Smooth muscle cell (in vitro differentiated cells): ENCODE measurements around the gene FGF9. TPM values are rescaled to one million over a fixed set of nuclear protein-coding genes. Genes with fewer than 3 reads are reported as not detected.
A peak's percentile ranks its signal among the peaks of the same experiment; 100 is the strongest.

Experiments
- DNase-seq: peaks from one replicate; lab custom pipeline; 2025; ENCODE audit not compliant: unreplicated experiment; lab: John Stamatoyannopoulos, UW
- H2AFZ ChIP-seq: fragments of 200-600 bp; sonication (generic); 2 replicates; pipeline ENCODE4 v1.6.0; 2016; ENCODE audit warnings: antibody characterized with exemption, low read depth, mild to moderate bottlenecking
- H3F3A ChIP-seq: fragments of 200-600 bp; sonication (generic); 2 replicates; pipeline ENCODE4 v1.6.0; 2017; ENCODE audit warnings: antibody characterized with exemption, low read depth
- H3K27ac ChIP-seq: fragments of 200-600 bp; sonication (generic); 2 replicates; pipeline ENCODE4 v1.5.1; 2016; ENCODE audit warnings: low read depth, mild to moderate bottlenecking
- H3K27me3 ChIP-seq: fragments of 200-600 bp; sonication (generic); 2 replicates; pipeline ENCODE4 v1.6.1; 2016; ENCODE audit warnings: low read depth, mild to moderate bottlenecking
- H3K36me3 ChIP-seq: fragments of 200-600 bp; sonication (generic); 2 replicates; pipeline ENCODE4 v1.5.1; 2016; ENCODE audit warnings: low read depth
- H3K4me1 ChIP-seq: fragments of 200-600 bp; sonication (generic); 2 replicates; pipeline ENCODE4 v1.5.1; 2016; ENCODE audit warnings: low read depth
- H3K4me2 ChIP-seq: fragments of 200-600 bp; sonication (generic); 2 replicates; pipeline ENCODE4 v1.6.0; 2016; ENCODE audit warnings: mild to moderate bottlenecking
- H3K4me3 ChIP-seq: fragments of 200-600 bp; sonication (generic); 2 replicates; pipeline ENCODE4 v1.5.1; 2016; ENCODE audit warnings: mild to moderate bottlenecking
- H3K79me2 ChIP-seq: fragments of 200-600 bp; sonication (generic); 2 replicates; pipeline ENCODE4 v1.6.0; 2016; ENCODE audit warnings: low read depth, mild to moderate bottlenecking
- H3K9ac ChIP-seq: fragments of 200-600 bp; sonication (generic); 2 replicates; pipeline ENCODE4 v1.6.0; 2016; ENCODE audit warnings: low read depth
- H3K9me3 ChIP-seq: fragments of 200-600 bp; sonication (generic); replicated peaks from 2 replicates; pipeline ENCODE4 v1.5.1; 2016; ENCODE audit warnings: low read depth
- H4K20me1 ChIP-seq: fragments of 200-600 bp; sonication (generic); 2 replicates; pipeline ENCODE4 v1.6.0; 2016; ENCODE audit warnings: low read depth
- WGBS: methylation state at CpG from one replicate; pipeline ENCODE4 v1.1.7; 2016; ENCODE audit warnings: low lambda C conversion rate; 5-methylcytosine and 5-hydroxymethylcytosine counted together
- polyA plus RNA-seq: library from polyadenylated mRNA; unstranded; fragments of >200 nt; fragmentation: Nextera tagmentation; extraction: Ambion mirVana; gene quantifications from 2 replicates; pipeline ENCODE4 v1.2.1, GENCODE V29; 2016
- total RNA-seq: library from RNA; depleted of rRNA; stranded (reverse); fragments of >200 nt; gene quantifications from 2 replicates; pipeline ENCODE4 v1.2.3, GENCODE V29; 2014
- TF ChIP-seq, protein P1 (sequence below): fragments of 200-600 bp; sonication (generic); IDR thresholded peaks from 2 replicates; pipeline ENCODE4 v1.5.1; 2017; ENCODE audit warnings: borderline replicate concordance, mild to moderate bottlenecking, antibody characterized with exemption; ENCODE audit not compliant: insufficient read depth, poor library complexity, severe bottlenecking

The FGF9 gene
- total and polyA plus RNA-seq, 2 experiments from 2014 or later, result 0.56 TPM; not detected in 1

DNA sequence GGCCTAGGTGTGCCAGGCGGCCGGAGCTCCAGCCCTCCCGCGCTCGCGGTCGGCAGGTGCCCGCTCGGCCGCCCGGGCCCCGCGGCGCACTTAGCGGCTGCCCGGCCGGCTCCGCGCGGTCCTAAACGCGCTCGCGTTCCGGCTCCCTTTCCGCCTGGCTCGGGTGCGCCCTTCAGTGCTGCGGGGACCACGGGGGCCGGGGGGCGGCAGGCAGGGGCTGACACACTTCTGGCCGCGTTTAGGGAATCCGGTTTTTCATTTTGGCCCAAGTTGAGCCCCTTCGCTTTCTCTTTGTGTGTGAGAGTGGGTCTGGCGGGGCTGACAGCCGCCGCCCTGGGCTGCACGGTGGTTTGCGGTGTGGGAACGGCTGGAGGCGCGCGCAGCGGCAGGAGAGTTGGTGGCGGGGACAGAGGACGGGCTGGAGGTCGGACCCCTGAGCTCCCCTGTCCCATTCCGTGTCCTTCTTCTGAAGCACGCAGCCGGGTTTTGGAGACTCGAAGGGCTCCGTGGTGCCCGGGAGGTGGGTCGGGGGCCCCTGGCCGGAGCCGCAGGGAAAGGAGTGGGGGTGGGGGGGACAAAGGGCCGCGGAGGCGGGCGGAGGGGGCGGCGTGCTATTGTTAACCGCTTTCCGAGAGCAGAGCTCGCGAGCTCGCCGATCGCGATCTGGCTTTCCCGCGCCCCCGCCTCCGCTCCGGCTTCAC, 3.1 kb downstream of the FGF9 start:
- peak overlapping the region; percentile 86 for H2AFZ ChIP-seq

DNA sequence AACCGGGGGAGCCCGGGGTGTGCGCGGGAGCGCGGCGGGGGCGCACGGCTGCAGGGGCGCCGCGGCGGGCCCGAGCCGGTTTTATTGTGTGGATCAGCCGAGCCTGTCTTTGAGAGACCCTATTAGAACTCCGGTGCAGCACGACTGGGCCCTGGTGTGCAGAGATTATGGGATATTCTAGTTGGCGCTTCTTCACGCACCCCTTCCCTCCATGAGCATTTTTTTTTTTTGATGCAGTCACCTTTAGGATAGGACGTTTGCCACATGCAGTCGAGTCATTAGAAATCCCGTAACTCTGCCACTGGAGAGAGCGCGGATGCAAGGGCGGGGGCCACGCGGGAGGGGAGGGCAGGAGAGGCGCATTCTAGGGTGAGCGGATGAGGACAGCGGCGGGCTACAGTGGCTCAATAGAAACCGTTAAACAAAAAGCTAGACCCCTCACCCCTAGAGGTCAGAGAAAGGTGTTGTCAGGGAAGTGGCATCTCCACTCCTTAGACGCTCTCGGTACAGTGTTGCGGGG, 3.7 kb downstream of the FGF9 start:
- TF ChIP-seq, protein P1, sequence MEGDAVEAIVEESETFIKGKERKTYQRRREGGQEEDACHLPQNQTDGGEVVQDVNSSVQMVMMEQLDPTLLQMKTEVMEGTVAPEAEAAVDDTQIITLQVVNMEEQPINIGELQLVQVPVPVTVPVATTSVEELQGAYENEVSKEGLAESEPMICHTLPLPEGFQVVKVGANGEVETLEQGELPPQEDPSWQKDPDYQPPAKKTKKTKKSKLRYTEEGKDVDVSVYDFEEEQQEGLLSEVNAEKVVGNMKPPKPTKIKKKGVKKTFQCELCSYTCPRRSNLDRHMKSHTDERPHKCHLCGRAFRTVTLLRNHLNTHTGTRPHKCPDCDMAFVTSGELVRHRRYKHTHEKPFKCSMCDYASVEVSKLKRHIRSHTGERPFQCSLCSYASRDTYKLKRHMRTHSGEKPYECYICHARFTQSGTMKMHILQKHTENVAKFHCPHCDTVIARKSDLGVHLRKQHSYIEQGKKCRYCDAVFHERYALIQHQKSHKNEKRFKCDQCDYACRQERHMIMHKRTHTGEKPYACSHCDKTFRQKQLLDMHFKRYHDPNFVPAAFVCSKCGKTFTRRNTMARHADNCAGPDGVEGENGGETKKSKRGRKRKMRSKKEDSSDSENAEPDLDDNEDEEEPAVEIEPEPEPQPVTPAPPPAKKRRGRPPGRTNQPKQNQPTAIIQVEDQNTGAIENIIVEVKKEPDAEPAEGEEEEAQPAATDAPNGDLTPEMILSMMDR, result no peak
- Histone ChIP-seq H3K4me1 (peaks cover 12% of the 10 kb centered on the region), H3K9me3 (no peaks in the 10 kb centered on the region), H3F3A (peaks cover 12% of the 10 kb centered on the region), H3K27ac (no peak overlapping the region), H3K4me3 (peak overlapping the region; percentile 67), H2AFZ (peak overlapping the region; percentile 86), H3K36me3 (no peaks in the 10 kb centered on the region), H3K9ac (no peak overlapping the region), H3K79me2 (no peaks in the 10 kb centered on the region), H3K4me2 (peak overlapping the region; percentile 93), H3K27me3 (peaks cover 59% of the 10 kb centered on the region), H4K20me1 (no peaks in the 10 kb centered on the region)
- under 1% methylated on average over 19 of the region's 36 CpGs for WGBS
- no peak for DNase-seq

More for the DNA sequence above, 3.1 kb downstream of the FGF9 start:
- H3K9me3 ChIP-seq, result no peaks in the 10 kb centered on the region
- no peak for DNase-seq
- no peak overlapping the region for H3K27ac ChIP-seq
- no peaks in the 10 kb centered on the region for H4K20me1 ChIP-seq
- no peaks in the 10 kb centered on the region for H3K36me3 ChIP-seq
- peaks cover 12% of the 10 kb centered on the region for H3F3A ChIP-seq
- peaks cover 15% of the 10 kb centered on the region for H3K4me1 ChIP-seq
- WGBS, result under 1% methylated on average over 58 of the region's 77 CpGs
- H3K79me2 ChIP-seq, result no peaks in the 10 kb centered on the region
- H3K9ac ChIP-seq, result no peak overlapping the region
- H3K4me2 ChIP-seq, result peak overlapping the region; percentile 93
- peak overlapping the region; percentile 67 for H3K4me3 ChIP-seq
- peaks cover 59% of the 10 kb centered on the region for H3K27me3 ChIP-seq
- TF ChIP-seq, protein P1, result no peak

DNA sequence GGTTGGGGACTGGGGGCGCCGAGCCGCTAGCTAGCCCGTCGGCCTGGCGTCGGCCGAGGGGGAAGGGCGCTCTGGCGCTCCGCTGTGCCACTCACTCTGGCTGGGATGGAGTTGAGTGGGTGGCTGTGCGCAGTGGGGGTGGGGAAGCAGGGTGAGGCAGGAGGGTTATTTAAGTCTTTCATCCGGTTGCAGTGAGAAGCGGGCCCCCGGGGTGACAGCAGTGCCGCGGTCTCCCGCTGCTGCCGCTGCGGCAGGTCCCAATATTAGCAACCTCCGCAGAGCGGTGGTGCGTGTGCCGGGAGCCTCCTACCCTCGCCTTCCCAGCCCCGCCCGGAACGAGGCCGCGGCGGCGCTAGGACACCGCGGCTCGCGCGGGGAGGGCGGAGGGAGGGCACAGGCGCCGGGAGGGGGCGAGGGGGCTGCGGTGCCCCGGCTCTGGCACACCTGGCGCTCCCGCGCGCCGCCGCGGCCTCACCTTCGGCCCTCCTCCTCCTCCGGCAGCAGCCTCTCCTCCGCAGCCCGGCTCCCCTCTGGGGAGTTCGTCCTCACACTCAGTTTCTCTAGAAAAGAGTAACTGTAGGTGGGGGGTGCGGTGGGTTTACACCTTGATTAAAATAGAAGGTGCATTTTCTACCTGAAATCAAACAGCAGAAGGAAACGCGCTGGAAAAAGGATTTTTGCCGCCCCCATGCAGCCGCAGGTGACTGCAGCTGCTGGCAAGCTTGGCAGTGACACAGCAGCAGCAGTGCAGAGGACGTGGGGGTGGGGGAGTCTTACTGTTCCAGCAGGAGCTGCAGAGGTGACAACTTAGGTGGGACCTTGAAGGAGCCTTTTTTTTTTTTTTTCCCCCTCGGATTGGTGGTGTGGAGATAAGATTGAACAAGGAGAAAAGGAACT, 4.5 kb downstream of the FGF9 start:
- no peaks in the 10 kb centered on the region for H4K20me1 ChIP-seq
- no peak overlapping the region for H2AFZ ChIP-seq
- TF ChIP-seq, protein P1, result no peak
- H3K9ac ChIP-seq, result no peak overlapping the region
- no peaks in the 10 kb centered on the region for H3K9me3 ChIP-seq
- 2% methylated on average over 32 of the region's 62 CpGs for WGBS
- H3K4me1 ChIP-seq, result peaks cover 12% of the 10 kb centered on the region
- peaks cover 10% of the 10 kb centered on the region for H3F3A ChIP-seq
- H3K4me2 ChIP-seq, result peak overlapping the region; percentile 93
- no peak for DNase-seq
- peaks cover 59% of the 10 kb centered on the region for H3K27me3 ChIP-seq
- H3K4me3 ChIP-seq, result peak overlapping the region; percentile 67
- H3K36me3 ChIP-seq, result no peaks in the 10 kb centered on the region
- H3K27ac ChIP-seq, result no peak overlapping the region
- no peaks in the 10 kb centered on the region for H3K79me2 ChIP-seq
